SKM-1 (cell line): ENCODE measurements around the gene HSPB7.
"Not testable (repeated sequence)": the region's sequence is repeated elsewhere in the genome, so short reads cannot be mapped to it uniquely, and the experiment has no call there.

Experiments used
- DNase-seq: peaks from one replicate; lab custom pipeline; 2025; ENCODE audit not compliant: unreplicated experiment; lab: John Stamatoyannopoulos, UW

Gene HSPB7

GRCh38 chr1:16009030-16009460, 8.8 kb downstream of the HSPB7 start:
- DNase-seq = peak; percentile 33

DNA sequence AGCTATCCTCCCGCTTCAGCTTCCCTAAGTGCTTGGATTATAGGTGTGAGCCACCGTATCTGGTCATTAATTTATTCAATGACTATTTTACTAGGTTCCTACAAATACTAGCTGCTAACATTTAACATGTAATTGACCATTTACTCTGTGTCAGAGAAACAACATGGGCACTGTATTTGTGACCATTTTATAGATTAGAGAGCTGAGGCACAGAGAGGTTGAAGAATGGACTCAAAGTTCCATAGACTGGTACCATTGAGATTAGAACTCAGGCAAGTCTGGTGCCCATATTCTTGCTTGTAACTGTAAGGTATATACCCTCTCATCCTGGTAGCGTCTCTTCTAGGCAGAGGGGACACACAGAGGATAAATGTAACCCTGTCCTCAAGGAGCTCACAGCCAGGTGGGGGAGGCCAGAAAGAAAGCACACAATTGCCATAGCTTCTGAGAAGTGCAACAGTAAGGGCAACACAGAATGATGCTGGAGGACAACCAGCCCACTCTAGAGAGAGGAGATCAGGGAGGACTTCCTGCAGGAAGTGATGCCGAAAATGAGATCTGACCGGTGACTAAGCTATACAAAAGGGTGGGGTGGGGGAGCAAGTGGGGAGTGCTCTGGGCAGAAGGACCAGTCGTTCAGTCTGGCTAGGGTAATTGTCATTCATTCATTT, 10.0 kb downstream of the HSPB7 start:
- DNase-seq = no peak

GRCh38 chr1:16006552-16007485, 11.0 kb downstream of the HSPB7 start:
- peak; percentile 21 for DNase-seq

DNA sequence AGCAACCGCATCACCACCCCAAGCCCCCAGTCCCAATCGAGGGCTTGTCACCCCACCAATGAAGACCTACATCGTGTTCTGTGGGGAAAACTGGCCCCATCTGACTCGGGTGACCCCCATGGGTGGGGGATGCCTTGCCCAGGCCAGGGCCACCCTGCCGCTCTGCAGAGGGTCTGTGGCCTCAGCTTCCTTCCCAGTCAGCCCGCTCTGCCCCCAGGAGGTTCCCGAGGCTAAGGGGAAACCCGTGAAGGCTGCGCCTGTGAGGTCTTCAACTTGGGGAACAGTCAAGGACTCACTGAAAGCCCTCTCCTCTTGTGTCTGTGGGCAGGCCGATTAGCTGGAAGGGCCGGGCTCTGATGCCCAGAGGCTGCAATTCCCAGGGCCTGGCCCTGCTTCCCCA, 11.8 kb downstream of the HSPB7 start:
- no peak for DNase-seq

- no peak for DNase-seq
These were observed 12.2 kb downstream of the HSPB7 start for GRCh38 chr1:16005597-16005996.

DNA sequence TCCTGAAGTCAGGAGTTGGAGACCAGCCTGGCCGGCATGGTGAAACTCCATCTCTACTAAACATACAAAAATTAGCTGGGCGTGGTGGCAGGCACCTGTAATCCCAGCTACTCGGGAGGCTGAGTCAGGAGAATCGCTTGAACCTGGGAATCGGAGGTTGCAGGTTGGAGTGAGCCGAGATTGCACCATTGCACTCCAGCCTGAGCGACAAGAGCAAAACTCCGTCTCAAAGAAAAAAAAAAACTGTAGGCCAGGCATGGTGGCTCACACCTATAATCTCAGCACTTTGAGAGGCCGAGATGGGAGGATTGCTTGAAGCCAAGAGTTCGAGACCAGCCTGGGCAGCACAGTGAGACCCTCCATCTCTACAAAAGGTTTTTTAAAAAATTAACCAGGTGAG, 16.6 kb downstream of the HSPB7 start:
- not testable (repeated sequence) for DNase-seq

DNA sequence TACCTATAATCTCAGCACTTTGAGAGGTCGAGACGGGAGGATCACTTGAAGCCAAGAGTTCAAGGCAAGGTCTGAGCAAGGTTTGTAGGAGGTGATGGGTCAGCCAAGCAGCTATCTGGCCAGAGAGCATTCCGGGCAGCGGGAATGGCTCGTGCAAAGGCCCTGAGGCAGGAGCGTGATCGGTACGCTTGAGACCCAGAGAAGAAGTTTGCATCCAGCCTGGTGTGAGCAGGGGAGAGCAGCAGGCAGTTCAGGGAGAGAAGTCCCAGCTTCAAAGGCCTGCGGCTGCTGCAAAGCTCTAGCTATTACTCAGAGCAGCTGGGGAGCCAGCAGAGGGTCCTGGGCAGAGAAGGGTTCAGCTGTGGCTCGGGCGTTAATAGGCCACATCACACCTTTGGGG, 18.9 kb downstream of the HSPB7 start:
- DNase-seq = no peak

GRCh38 chr1:15997637-15998280, 20.1 kb downstream of the HSPB7 start:
- no peak for DNase-seq

DNA sequence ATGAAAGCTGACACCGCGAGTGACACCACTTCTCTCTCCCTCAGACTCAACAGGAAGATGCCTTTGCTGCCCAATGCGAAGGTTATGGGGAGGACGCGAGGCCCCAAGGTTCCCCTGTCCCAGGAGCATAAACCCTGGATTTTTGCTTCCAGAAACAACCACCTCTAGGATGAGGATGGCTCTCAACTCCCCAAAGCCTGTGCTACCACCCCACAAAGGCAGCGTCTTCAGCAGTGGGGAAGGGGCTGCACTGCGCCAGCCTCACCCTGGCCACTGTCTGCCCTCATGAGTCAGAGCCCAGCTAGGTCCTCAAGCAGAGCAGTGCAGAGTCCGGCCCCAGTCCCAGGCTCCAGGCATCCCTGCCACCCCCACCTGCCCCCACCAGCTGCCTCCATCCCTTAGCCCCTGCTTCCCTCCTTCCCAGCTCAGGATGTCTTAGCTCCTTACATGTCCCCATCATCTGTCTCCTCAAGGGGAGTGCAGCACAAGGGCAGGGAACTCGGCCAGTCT, 20.7 kb downstream of the HSPB7 start:
- no peak for DNase-seq

DNA sequence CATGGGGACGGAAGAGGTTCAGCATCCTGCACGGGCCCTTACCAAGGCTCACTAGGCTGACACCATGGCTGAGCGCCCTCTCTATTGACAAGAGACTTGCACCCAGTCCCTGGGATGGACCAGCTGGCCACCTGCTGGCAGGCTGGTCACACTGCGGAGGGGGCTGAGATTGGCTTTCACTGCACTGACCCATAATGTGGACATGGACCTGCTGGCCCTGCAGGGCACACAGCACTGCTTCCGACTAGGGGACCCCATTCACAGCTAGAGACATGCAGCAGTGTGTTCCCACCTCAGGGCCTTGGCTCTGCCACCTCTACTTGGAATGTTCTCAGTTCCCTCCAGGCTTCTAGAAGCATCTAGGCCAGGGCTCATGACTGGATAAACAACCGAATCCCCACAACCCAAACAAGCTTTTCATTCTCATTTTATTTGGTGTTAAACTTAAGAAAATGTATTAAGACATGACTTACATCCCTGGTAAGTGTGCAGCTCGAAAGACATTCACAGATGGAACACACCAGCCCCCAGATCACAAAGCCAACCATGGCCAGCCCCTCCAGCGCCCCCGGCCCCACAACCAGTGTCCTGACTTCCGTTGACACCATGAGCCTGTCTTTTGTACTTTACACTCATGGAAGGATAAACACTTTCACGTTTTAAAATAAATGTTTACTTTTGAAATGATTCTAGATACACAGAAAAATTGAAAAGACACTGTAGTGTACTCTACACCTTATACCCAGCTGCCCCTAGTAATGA, 23.1 kb downstream of the HSPB7 start:
- no peak for DNase-seq

- DNase-seq = no peak
These were observed 23.8 kb downstream of the HSPB7 start for GRCh38 chr1:15994081-15994480.

DNA sequence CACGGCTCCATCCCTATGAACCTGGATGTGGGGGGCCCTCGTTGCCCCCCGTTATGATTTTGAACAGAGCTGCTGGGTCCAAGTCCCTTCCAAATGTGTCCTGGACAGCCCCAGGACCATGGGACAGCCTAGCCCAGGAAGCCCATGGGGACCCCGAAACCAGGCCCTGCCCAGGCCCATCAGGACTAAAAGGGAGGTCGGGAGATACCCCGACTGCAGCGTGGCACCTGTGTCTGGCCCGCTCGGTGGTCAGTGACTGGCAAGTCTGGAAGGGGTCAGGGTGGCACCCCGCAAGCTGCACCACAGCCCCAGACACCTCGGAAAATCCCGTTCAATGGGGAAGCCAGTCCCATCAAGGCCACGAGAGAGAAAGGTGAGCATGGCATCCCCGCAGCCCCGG, 24.2 kb downstream of the HSPB7 start:
- DNase-seq = no peak

DNA sequence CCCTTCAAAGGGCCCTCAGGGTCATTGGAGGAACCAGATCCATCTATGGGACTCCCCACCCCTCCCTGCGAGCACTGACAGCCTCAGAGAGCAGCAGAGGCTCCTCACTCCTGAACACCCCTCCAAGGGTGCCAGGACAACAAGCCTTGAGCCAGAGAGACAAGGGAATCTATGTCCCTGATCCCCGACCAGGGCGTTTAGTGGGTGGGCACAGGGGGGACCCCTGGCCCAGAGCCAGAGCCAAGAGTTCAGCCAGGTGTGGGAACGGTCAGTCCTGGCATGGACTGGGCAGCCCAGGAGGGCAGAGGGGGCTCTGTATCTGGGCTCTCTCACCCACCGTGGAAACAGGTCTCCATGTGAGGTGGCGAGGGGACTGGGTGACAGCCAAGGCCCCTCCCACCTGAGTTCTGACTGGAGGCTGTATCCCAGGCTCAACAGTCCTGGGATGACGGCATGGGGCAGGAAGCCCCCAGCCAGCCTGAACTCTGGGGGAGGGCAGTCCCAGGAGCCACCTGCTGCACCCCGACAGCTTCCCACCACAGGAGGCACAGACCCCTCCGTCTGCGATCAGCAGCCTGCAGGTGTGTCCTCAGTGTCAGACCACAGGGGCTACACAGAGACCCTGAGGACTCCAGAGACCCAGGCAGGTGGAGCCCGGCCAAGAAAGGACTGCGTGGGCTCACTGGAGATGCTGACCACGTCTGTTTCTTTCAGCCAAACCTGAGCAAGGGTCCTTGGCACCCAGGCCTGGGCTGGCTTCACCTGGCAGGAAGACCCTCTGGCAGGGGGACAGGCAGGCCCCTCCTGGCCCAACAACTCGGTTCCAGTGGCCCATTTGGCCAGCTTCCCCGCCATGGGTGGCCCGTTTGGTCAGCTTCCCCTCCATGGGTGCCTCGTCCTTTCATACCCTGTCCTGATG, 25.0 kb downstream of the HSPB7 start:
- DNase-seq = no peak

DNA sequence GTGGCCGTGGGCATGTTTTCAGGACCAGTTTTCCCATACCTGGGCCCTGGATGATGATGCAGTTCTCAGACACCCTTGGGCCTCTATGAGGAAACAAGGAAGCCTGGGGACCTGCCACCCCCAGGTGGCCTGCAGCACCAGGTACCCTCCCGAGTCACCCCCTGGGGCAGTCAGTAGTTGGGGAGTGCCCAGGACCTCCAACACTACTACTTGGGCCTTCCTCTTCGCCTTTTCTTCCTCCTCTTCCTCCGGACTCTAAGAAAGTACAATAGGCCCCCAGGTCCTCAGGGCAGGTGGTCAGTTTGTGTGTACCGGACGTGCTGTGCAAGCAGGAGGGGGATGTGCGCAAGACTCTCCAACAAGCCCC, 25.7 kb downstream of the HSPB7 start:
- no peak for DNase-seq

DNA sequence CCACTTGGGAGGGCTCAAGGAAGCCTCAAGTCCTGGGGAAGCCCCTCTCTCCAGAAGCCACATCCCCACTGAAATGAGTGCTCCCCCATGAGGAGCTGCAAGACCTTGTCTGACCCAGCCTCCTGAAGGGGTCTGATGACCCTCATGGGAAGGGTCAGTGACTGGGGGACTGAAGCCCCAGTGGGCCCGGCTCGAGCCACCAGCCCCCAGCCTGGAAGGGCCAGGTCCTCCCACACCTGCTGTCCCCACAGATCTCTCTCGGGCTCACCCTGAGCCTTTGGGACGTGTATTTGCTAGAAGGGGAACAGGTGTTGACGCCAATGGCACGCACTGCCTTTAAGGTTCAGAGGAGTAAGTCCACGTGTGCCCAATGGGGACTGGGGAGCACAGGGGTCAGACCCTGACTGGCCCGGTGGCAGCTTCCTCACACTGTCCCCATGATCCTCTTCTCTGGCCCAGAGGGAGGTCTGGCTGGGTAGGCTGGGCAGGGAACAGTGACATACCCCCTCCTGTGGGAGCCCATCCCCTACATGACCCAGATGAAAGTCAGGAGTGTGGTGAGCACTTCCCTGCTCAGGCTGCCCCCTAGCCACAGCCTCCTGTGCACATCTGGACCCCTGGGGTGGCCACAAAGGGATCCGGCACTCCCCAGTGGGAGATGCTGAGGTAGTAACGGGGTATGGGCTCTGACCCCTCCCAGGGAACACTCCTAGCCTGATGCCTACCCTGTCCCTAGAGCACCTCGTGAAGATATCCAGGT, 26.2 kb downstream of the HSPB7 start:
- DNase-seq = no peak

DNA sequence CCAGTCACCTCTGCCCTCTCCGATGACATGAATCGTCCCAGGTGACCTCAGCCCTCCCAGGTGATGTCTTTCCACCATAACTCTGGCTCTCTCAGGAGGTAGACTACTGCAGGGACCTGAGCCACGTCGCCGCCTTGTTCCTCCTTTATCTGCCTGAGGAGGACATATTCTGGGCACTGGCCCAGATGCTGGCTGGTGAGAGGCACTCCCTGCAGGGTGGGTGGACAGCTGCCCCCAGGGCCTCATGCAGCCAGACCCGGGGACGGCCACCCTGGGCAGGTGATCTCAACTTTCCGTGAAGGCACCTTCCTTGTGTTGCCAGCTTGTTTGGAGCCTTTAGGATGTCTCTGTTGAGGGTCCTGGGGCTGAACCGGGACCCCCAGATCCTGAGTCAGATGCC, 28.1 kb downstream of the HSPB7 start:
- DNase-seq = no peak

DNA sequence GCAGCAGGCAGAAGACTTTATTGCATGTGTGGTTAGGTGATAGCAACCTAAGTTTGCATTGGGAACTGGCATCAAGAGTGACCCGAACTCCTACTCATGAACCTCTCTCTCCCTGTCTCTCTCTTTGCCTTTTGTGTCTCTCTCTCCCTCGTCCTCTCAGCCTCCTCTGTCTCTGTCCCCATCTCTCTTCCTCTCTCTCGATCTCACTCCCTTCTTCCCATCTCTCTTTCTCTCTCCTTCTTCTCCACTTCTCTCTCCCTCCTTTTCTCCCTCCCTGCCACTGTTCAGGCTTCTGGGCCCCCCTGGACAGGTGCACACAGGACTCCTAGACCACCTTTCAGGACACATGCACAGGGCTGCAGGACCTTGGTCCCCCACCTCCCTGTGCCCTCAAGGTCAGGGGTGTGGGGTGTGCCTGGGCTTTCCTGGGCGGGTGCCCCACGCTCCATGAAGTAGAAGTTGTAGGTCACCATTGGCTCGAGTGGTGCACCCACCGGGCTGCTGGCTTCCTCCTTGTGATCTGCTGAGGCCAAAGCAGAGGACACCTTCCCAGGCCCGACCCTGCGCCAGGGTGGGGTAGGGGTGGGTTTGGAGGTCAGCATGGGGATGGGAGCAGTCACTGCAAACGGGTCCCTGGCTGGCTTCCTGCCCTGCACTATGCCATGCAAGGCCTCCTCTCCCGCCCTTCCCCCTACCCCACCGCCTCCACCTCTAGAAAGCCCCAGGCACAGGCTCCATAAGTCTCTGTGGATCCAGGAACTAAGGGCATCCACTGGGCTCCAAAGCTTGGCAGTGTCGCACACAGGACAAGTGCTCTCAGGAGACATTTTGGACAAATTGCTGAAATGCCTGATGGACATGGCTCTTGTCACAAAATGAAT, 28.7 kb downstream of the HSPB7 start:
- DNase-seq = no peak

GRCh38 chr1:15985611-15986297, 32.1 kb downstream of the HSPB7 start:
- no peak for DNase-seq
